ENCODE measurements around the gene SLC35F1. TPM values are rescaled to one million over a fixed set of nuclear protein-coding genes. Genes with fewer than 3 reads are reported as not detected.

Gene SLC35F1
- total RNA-seq, 4 donors from 2014 or later = 0.17 to 1.5 (median 1.3) TPM

- TF ChIP-seq CTCF (IDR thresholded peaks at IDR 0.05; ENCODE audit: low read depth) = no peak
Measured at GRCh38 chr6:117971637-117972036, 64.6 kb downstream of the SLC35F1 start.

GRCh38 chr6:117974914-117975627, 68.0 kb downstream of the SLC35F1 start:
- TF ChIP-seq CTCF (IDR thresholded peaks at IDR 0.05; ENCODE audit: low read depth) = no peak

- TF ChIP-seq CTCF (IDR thresholded peaks at IDR 0.05; ENCODE audit: low read depth) = no peak
Measured at GRCh38 chr6:117976030-117976651, 69.1 kb downstream of the SLC35F1 start.

- TF ChIP-seq CTCF (IDR thresholded peaks at IDR 0.05; ENCODE audit: low read depth) = no peak
Measured at GRCh38 chr6:117985916-117986315, 78.9 kb downstream of the SLC35F1 start.

GRCh38 chr6:117986396-117986795, 79.3 kb downstream of the SLC35F1 start:
- no peak for TF ChIP-seq CTCF (IDR thresholded peaks at IDR 0.05; ENCODE audit: low read depth)

- TF ChIP-seq CTCF (IDR thresholded peaks at IDR 0.05; ENCODE audit: low read depth) = no peak
Measured at GRCh38 chr6:117989086-117989485, 82.0 kb downstream of the SLC35F1 start.

- no peak for TF ChIP-seq CTCF (IDR thresholded peaks at IDR 0.05; ENCODE audit: low read depth)
Measured at GRCh38 chr6:117990151-117990550, 83.1 kb downstream of the SLC35F1 start.
